Mesendoderm (in vitro differentiated cells): ENCODE data around the gene ZNF33B.

Experiments
- DNase-seq: peaks from one replicate; pipeline ENCODE4 v3.0.0; 2013
- H2AK5ac ChIP-seq: 2 replicates; pipeline ENCODE4 v1.6.1; 2013; ENCODE audit warnings: low read length, inconsistent platforms
- H2BK120ac ChIP-seq: 2 replicates; pipeline ENCODE4 v1.6.1; 2013; ENCODE audit warnings: low read depth, mild to moderate bottlenecking, low read length, moderate library complexity, mixed read lengths
- H2BK15ac ChIP-seq: replicated peaks from 2 replicates; pipeline ENCODE4 v1.6.1; 2013; ENCODE audit warnings: low read depth, mild to moderate bottlenecking, moderate library complexity
- H2BK5ac ChIP-seq: 2 replicates; pipeline ENCODE4 v1.6.1; 2013; ENCODE audit warnings: low read length, inconsistent platforms
- H3K18ac ChIP-seq: 2 replicates; pipeline ENCODE4 v1.6.1; 2013; ENCODE audit warnings: mild to moderate bottlenecking, low read length, mixed read lengths
- H3K23ac ChIP-seq: one replicate; pipeline ENCODE4 v1.6.1; 2013; ENCODE audit warnings: low read length
- H3K27ac ChIP-seq: 2 replicates; pipeline ENCODE4 v1.5.1; 2013; ENCODE audit warnings: low read depth, mild to moderate bottlenecking, inconsistent platforms, low read length, moderate library complexity
- H3K27me3 ChIP-seq: 2 replicates; pipeline ENCODE4 v1.6.1; 2013; ENCODE audit warnings: low read length, control low read depth, mild to moderate bottlenecking, inconsistent platforms; ENCODE audit not compliant: insufficient read depth, poor library complexity
- H3K36me3 ChIP-seq: 2 replicates; pipeline ENCODE4 v1.6.1; 2013; ENCODE audit warnings: low read length, inconsistent platforms; ENCODE audit not compliant: control insufficient read depth, insufficient read depth
- H3K4ac ChIP-seq: one replicate; pipeline ENCODE4 v1.6.1; 2013; ENCODE audit warnings: low read depth, mild to moderate bottlenecking, low read length, moderate library complexity
- H3K4me1 ChIP-seq: 2 replicates; pipeline ENCODE4 v1.6.1; 2013; ENCODE audit warnings: low read depth, low read length, inconsistent platforms; ENCODE audit not compliant: control insufficient read depth
- H3K4me2 ChIP-seq: 2 replicates; pipeline ENCODE4 v1.6.1; 2013; ENCODE audit warnings: low read length
- H3K4me3 ChIP-seq: 2 replicates; pipeline ENCODE4 v1.5.1; 2013; ENCODE audit warnings: mild to moderate bottlenecking, low read length
- H3K56ac ChIP-seq: one replicate; pipeline ENCODE4 v1.6.1; 2013; ENCODE audit warnings: low read length
- H3K79me1 ChIP-seq: 2 replicates; pipeline ENCODE4 v1.6.1; 2013; ENCODE audit warnings: low read length, inconsistent platforms
- H3K79me2 ChIP-seq: 2 replicates; pipeline ENCODE4 v1.6.1; 2013; ENCODE audit warnings: mild to moderate bottlenecking, low read length; ENCODE audit not compliant: control insufficient read depth, insufficient read depth
- H3K9ac ChIP-seq: 2 replicates; pipeline ENCODE4 v1.6.1; 2013; ENCODE audit warnings: low read length, inconsistent platforms
- H4K5ac ChIP-seq: one replicate; pipeline ENCODE4 v1.6.1; 2013; ENCODE audit warnings: low read length
- H4K8ac ChIP-seq: one replicate; pipeline ENCODE4 v1.6.1; 2013; ENCODE audit warnings: low read depth, mild to moderate bottlenecking, control low read depth, low read length, moderate library complexity
- WGBS: extraction: QIAGEN DNeasy Blood & Tissue Kit; methylation state at CpG from one replicate; pipeline ENCODE4 v1.1.7; 2013; ENCODE audit warnings: low lambda C conversion rate, missing lambda C conversion rate; ENCODE audit not compliant: insufficient coverage; ENCODE audit errors: extremely low coverage; 5-methylcytosine and 5-hydroxymethylcytosine counted together

The ZNF33B gene

DNA sequence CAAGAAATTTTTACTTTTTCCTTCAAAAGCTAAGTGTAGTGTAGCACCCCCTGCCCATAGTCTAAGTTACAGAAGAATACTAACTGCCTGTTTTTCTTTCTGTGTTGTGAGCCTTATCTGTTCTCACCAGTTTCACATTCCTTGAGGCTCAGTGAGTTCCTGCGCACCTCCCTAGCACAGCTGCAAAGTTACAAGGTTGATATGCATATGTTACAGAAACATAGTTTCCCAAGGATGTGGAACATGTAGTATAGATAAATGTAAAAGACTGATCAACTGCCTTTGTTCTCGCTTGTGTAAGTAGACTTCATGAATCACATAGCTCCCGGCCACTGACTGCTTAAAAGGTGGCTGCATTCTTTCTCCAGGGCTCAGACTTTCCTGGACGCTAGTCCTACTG lies 6.7 kb upstream of the ZNF33B start:
- Histone ChIP-seq H3K4me3 (no peak overlapping the region), H3K18ac (no peak overlapping the region), H3K27ac (no peak overlapping the region), H3K79me2 (no peaks in the 10 kb centered on the region), H3K4me2 (no peak overlapping the region), H2BK5ac (no peak overlapping the region), H2BK120ac (no peak overlapping the region), H2AK5ac (no peak overlapping the region), H3K4me1 (no peaks in the 10 kb centered on the region), H3K9ac (no peak overlapping the region), H3K23ac (no peak overlapping the region), H4K8ac (no peak overlapping the region), H2BK15ac (no peak overlapping the region), H3K56ac (no peak overlapping the region), H4K5ac (no peak overlapping the region), H3K36me3 (no peaks in the 10 kb centered on the region), H3K27me3 (no peaks in the 10 kb centered on the region), H3K79me1 (no peaks in the 10 kb centered on the region), H3K4ac (no peak overlapping the region)
- no CpG with 5 or more reads among the region's 4 CpGs for WGBS
- DNase-seq: no peak

DNA sequence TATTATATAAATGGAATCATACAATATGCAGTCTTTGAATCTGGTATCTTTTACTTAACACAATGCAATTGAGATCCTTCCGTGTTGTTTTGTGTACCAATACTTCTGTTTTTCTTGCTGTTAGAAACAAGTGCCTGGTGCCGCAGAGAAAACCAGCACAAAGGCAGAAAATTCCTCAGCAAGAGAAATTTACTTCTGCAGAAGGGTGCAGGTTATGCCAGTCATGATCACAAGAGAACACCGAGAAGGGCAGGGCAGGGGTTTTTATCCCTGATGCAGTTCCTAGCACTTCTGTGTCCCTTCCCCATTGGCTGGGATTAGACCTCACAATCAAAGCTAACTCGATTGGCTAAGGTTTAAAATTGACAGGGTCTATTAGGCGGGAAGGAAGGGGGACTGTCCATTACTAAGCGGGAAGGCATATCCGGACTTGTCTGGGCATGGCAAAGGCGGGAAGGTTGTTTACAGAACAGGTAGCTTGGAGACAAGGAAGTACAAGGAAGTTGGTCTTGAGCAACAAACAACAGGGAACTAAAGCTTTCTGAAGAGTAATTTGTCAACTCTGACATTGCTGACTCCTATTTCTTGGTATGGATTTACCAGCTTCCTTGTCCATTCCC lies 2.4 kb upstream of the ZNF33B start:
- H3K4me3 ChIP-seq: no peak overlapping the region
- no peaks in the 10 kb centered on the region for H3K27me3 ChIP-seq
- no peak overlapping the region for H3K18ac ChIP-seq
- no peaks in the 10 kb centered on the region for H3K36me3 ChIP-seq
- no peak overlapping the region for H3K56ac ChIP-seq
- WGBS: no CpG with 5 or more reads among the region's 8 CpGs
- no peak overlapping the region for H4K5ac ChIP-seq
- H2BK5ac ChIP-seq: no peak overlapping the region
- no peaks in the 10 kb centered on the region for H3K79me1 ChIP-seq
- no peak overlapping the region for H3K4me2 ChIP-seq
- H3K4me1 ChIP-seq: no peaks in the 10 kb centered on the region
- no peak overlapping the region for H3K4ac ChIP-seq
- H4K8ac ChIP-seq: no peak overlapping the region
- no peak overlapping the region for H3K9ac ChIP-seq
- H2BK120ac ChIP-seq: no peak overlapping the region
- no peak overlapping the region for H2AK5ac ChIP-seq
- peak; percentile 5 for DNase-seq
- H3K27ac ChIP-seq: no peak overlapping the region
- no peak overlapping the region for H2BK15ac ChIP-seq
- no peaks in the 10 kb centered on the region for H3K79me2 ChIP-seq
- H3K23ac ChIP-seq: no peak overlapping the region

- Histone ChIP-seq H3K4me2 (peak overlapping the region; percentile 96), H3K27ac (no peak overlapping the region), H3K4me3 (peak overlapping the region; percentile 80), H3K27me3 (no peaks in the 10 kb centered on the region), H3K36me3 (no peaks in the 10 kb centered on the region), H2AK5ac (no peak overlapping the region), H4K8ac (no peak overlapping the region), H3K23ac (no peak overlapping the region), H3K79me1 (no peaks in the 10 kb centered on the region), H3K9ac (peak overlapping the region; percentile 90), H3K4ac (no peak overlapping the region), H4K5ac (no peak overlapping the region), H2BK5ac (no peak overlapping the region), H3K79me2 (peaks cover 2% of the 10 kb centered on the region), H2BK120ac (no peak overlapping the region), H3K56ac (peak overlapping the region; percentile 98), H2BK15ac (no peak overlapping the region), H3K18ac (no peak overlapping the region), H3K4me1 (no peaks in the 10 kb centered on the region)
- WGBS: no CpG with 5 or more reads among the region's 6 CpGs
- no peak for DNase-seq
These were observed 476 bp upstream of the ZNF33B start for GRCh38 chr10:42638821-42639270.

- Histone ChIP-seq H3K9ac (peak overlapping the region; percentile 85), H4K8ac (no peak overlapping the region), H3K4ac (no peak overlapping the region), H3K4me1 (no peaks in the 10 kb centered on the region), H3K27me3 (no peaks in the 10 kb centered on the region), H2BK120ac (no peak overlapping the region), H3K27ac (no peak overlapping the region), H3K56ac (peak overlapping the region; percentile 96), H3K4me3 (peak overlapping the region; percentile 72), H3K79me1 (peaks cover under 1% of the 10 kb centered on the region), H2AK5ac (no peak overlapping the region), H3K79me2 (peaks cover 2% of the 10 kb centered on the region), H2BK15ac (no peak overlapping the region), H2BK5ac (peak overlapping the region; percentile 39), H3K36me3 (peaks cover under 1% of the 10 kb centered on the region), H3K4me2 (peak overlapping the region; percentile 78), H3K18ac (no peak overlapping the region), H3K23ac (no peak overlapping the region), H4K5ac (no peak overlapping the region)
- no peak for DNase-seq
- no CpG with 5 or more reads among the region's 10 CpGs for WGBS
These were observed 719 bp downstream of the ZNF33B start for GRCh38 chr10:42637648-42638054.

DNA sequence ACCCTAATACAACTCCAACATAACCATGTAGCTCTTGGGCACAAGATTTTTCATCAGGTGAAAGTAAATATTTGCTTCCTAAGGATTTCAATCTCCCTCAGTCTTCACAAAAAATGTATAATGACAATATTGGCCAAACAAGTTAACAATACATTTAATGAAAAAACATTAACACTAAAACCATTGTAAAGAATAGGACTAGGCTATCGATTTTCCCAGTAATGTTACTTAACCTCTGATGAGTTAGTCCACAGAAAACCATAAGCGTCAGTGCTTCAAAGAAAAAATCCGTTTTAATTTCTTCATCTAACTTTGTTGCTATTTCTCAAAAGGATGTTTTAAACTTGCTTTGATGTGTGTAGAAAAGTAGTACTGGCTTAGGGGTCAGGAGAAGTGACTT lies 1.2 kb downstream of the ZNF33B start:
- Histone ChIP-seq H2BK120ac (no peak overlapping the region), H3K4me1 (no peaks in the 10 kb centered on the region), H4K8ac (no peak overlapping the region), H3K27ac (no peak overlapping the region), H2AK5ac (no peak overlapping the region), H3K79me1 (peaks cover 2% of the 10 kb centered on the region), H3K4me3 (no peak overlapping the region), H3K4ac (no peak overlapping the region), H3K56ac (peak overlapping the region; percentile 96), H2BK5ac (no peak overlapping the region), H4K5ac (no peak overlapping the region), H3K79me2 (peaks cover 2% of the 10 kb centered on the region), H3K23ac (no peak overlapping the region), H3K18ac (no peak overlapping the region), H3K4me2 (no peak overlapping the region), H2BK15ac (no peak overlapping the region), H3K36me3 (peaks cover 1% of the 10 kb centered on the region), H3K27me3 (no peaks in the 10 kb centered on the region), H3K9ac (peak overlapping the region; percentile 85)
- WGBS: no CpG with 5 or more reads among the region's 3 CpGs
- DNase-seq: peak; percentile 1

DNA sequence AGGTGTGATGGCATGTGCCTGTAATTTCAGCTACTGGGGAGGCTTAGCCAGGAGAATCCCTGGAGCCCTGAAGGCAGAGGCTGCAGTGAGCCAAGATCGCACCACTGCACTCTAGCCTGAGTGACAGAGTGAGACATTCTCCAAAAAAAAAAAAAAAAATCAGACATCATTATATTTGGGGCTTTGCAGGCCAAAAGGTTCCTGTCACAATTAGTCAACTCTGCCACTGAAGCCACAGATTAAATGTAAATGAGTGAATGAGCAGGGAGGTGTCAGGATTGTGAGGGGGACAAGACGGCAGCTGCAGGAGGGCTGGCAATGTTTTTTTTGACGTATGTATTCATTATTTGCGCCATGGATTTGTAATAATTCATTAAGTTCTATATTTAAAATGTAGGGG lies 3.3 kb downstream of the ZNF33B start:
- Histone ChIP-seq H2BK5ac (no peak overlapping the region), H3K4me1 (no peaks in the 10 kb centered on the region), H2AK5ac (no peak overlapping the region), H2BK120ac (no peak overlapping the region), H4K8ac (no peak overlapping the region), H3K9ac (no peak overlapping the region), H2BK15ac (no peak overlapping the region), H3K4me2 (no peak overlapping the region), H3K4me3 (no peak overlapping the region), H3K18ac (no peak overlapping the region), H3K79me1 (peaks cover 2% of the 10 kb centered on the region), H3K23ac (no peak overlapping the region), H3K4ac (no peak overlapping the region), H3K79me2 (peaks cover 2% of the 10 kb centered on the region), H3K27ac (no peak overlapping the region), H4K5ac (no peak overlapping the region), H3K36me3 (peaks cover 3% of the 10 kb centered on the region), H3K56ac (no peak overlapping the region), H3K27me3 (no peaks in the 10 kb centered on the region)
- DNase-seq: no peak
- no CpG with 5 or more reads among the region's 4 CpGs for WGBS
